GM23338 (cell line): ENCODE data around the gene SLC19A1.

Source experiments
- CREB1 ChIP-seq: fragments of 250-450 bp; sonication (Bioruptor Pico); IDR thresholded peaks from 2 replicates; pipeline ENCODE4 v1.5.0; 2020; ENCODE audit warnings: low read depth, mild to moderate bottlenecking, moderate library complexity
- CTCF ChIP-seq, 2 experiments: fragments of 200-600 bp in 1 of 2; sonication (generic) in 1 of 2; conservative IDR thresholded peaks; 2 replicates each; pipeline versions ENCODE4 v1.5.1 to v1.6.1; 2016 to 2017; ENCODE audit warnings: antibody characterized with exemption in 2 of 2, low read depth in 2 of 2, mild to moderate bottlenecking in 2 of 2, moderate library complexity in 1 of 2
- ETS1 ChIP-seq: IDR thresholded peaks from 2 replicates; pipeline ENCODE4 v1.6.1; 2016; ENCODE audit warnings: antibody characterized with exemption
- EZH2 ChIP-seq: fragments of 200-600 bp; sonication (generic); IDR thresholded peaks from one replicate; pipeline ENCODE4 v1.8.0; 2017; ENCODE audit warnings: antibody characterized with exemption, mild to moderate bottlenecking, low read depth; ENCODE audit not compliant: unreplicated experiment
- NANOG ChIP-seq: IDR thresholded peaks from 2 replicates; pipeline ENCODE4 v1.6.1; 2016; ENCODE audit warnings: antibody characterized with exemption, borderline replicate concordance

- TF ChIP-seq NANOG = no peak
- TF ChIP-seq CTCF (conservative IDR thresholded peaks at IDR 0.05; ENCODE audit: low read depth in 2 of 2) = no peak
- TF ChIP-seq CREB1 (CRISPR knock-in tag) = no peak
- TF ChIP-seq ETS1 = no peak
- TF ChIP-seq EZH2 = no peak
These were observed 39.9 kb upstream of the SLC19A1 start for GRCh38 chr21:45582128-45582527.
